Epithelial cell of prostate (primary cell): ENCODE data around the gene DUS2.
A peak's percentile ranks its signal among the peaks of the same experiment; 100 is the strongest.

Experiments
- DNase-seq: peaks from one replicate; pipeline ENCODE4 v3.0.0-alpha.2; 2011; ENCODE audit warnings: low read depth, low spot score
- H3K27ac ChIP-seq: fragments of 450-650 bp; 2 replicates; pipeline ENCODE4 v1.5.1; 2017; ENCODE audit warnings: mild to moderate bottlenecking

DUS2 gene

GRCh38 chr16:68040506-68041288 lies 17.6 kb downstream of the DUS2 start:
- DNase-seq, result no peak
- H3K27ac ChIP-seq, result no peak overlapping the region

- no peak overlapping the region for H3K27ac ChIP-seq
- DNase-seq, result no peak
These were observed 18.7 kb downstream of the DUS2 start for GRCh38 chr16:68041783-68042182.

- DNase-seq, result no peak
These were observed 23.0 kb downstream of the DUS2 start for GRCh38 chr16:68046106-68046505.

GRCh38 chr16:68047987-68048386 lies 24.9 kb downstream of the DUS2 start:
- DNase-seq, result no peak
- no peak overlapping the region for H3K27ac ChIP-seq

More at GRCh38 chr16:68046106-68046505, 23.0 kb downstream of the DUS2 start:
- H3K27ac ChIP-seq, result no peak overlapping the region

- H3K27ac ChIP-seq, result no peak overlapping the region
- no peak for DNase-seq
These were observed 26.4 kb downstream of the DUS2 start for GRCh38 chr16:68049449-68049848.

- DNase-seq, result no peak
These were observed 32.3 kb downstream of the DUS2 start for GRCh38 chr16:68055395-68055794.

GRCh38 chr16:68059804-68060203 lies 36.7 kb downstream of the DUS2 start:
- no peak for DNase-seq
- H3K27ac ChIP-seq, result no peak overlapping the region

More at GRCh38 chr16:68055395-68055794, 32.3 kb downstream of the DUS2 start:
- no peak overlapping the region for H3K27ac ChIP-seq

- DNase-seq, result no peak
These were observed 38.3 kb downstream of the DUS2 start for GRCh38 chr16:68061396-68061795.

GRCh38 chr16:68062910-68063393 lies 39.9 kb downstream of the DUS2 start:
- no peak overlapping the region for H3K27ac ChIP-seq
- DNase-seq, result no peak

More at GRCh38 chr16:68061396-68061795, 38.3 kb downstream of the DUS2 start:
- H3K27ac ChIP-seq, result no peak overlapping the region

- no peak overlapping the region for H3K27ac ChIP-seq
- DNase-seq, result no peak
These were observed 41.8 kb downstream of the DUS2 start for GRCh38 chr16:68064791-68065365.

GRCh38 chr16:68065716-68066305 lies 42.7 kb downstream of the DUS2 start:
- DNase-seq, result no peak
- H3K27ac ChIP-seq, result no peak overlapping the region

GRCh38 chr16:68066763-68067162 lies 43.7 kb downstream of the DUS2 start:
- DNase-seq, result no peak
- no peak overlapping the region for H3K27ac ChIP-seq

GRCh38 chr16:68068926-68069325 lies 45.8 kb downstream of the DUS2 start:
- no peak for DNase-seq
- no peak overlapping the region for H3K27ac ChIP-seq

GRCh38 chr16:68069511-68070248 lies 46.6 kb downstream of the DUS2 start:
- no peak for DNase-seq

GRCh38 chr16:68070249-68070730 lies 47.2 kb downstream of the DUS2 start:
- no peak for DNase-seq
- H3K27ac ChIP-seq, result no peak overlapping the region

More at GRCh38 chr16:68069511-68070248, 46.6 kb downstream of the DUS2 start:
- no peak overlapping the region for H3K27ac ChIP-seq

GRCh38 chr16:68070806-68071517 lies 47.9 kb downstream of the DUS2 start:
- no peak for DNase-seq
- H3K27ac ChIP-seq, result no peak overlapping the region

- no peak for DNase-seq
- peak overlapping the region; percentile 30 for H3K27ac ChIP-seq
These were observed 48.4 kb downstream of the DUS2 start for GRCh38 chr16:68071518-68071901.

- DNase-seq, result peak; percentile 84
- peak overlapping the region; percentile 30 for H3K27ac ChIP-seq
These were observed 49.1 kb downstream of the DUS2 start for GRCh38 chr16:68072038-68072695.
